Eye (tissue), 1 donor: ENCODE measurements around the gene VAMP5.

ENCODE experiments used
- DNase-seq: peaks from one replicate; pipeline ENCODE4 v3.0.0-alpha.2; 2015

Gene VAMP5

DNA sequence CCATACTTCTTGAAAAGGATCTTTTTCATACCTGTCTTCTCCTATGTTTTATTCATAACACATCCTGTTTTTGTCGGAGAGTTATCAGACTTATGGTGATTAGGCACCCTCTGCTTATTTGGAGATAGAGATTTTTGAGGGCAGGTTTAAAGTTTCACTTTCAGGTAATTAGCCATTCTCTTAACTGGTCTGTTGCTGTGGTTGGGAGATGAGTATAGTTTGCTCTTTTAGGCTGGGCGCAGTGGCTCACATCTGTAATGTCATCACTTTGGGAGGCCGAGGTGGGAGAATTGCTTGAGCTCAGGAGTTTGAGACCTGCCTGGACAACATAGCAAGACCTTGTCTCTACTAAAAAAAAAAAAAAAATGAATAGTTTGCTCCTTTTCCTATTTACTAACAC is 58.5 kb downstream of the VAMP5 start:
- no peak for DNase-seq
